GM19395 (cell line): ENCODE measurements around the gene CD40.
"Not testable (repeated sequence)": the region's sequence is repeated elsewhere in the genome, so short reads cannot be mapped to it uniquely, and the experiment has no call there.

Experiments used
- ATAC-seq: cut with Tn5 transposase; IDR thresholded peaks from one replicate; pipeline ENCODE4 v1.9.1; 2021; ENCODE audit warnings: mild to moderate bottlenecking, moderate library complexity; ENCODE audit not compliant: unreplicated experiment

The CD40 gene

DNA sequence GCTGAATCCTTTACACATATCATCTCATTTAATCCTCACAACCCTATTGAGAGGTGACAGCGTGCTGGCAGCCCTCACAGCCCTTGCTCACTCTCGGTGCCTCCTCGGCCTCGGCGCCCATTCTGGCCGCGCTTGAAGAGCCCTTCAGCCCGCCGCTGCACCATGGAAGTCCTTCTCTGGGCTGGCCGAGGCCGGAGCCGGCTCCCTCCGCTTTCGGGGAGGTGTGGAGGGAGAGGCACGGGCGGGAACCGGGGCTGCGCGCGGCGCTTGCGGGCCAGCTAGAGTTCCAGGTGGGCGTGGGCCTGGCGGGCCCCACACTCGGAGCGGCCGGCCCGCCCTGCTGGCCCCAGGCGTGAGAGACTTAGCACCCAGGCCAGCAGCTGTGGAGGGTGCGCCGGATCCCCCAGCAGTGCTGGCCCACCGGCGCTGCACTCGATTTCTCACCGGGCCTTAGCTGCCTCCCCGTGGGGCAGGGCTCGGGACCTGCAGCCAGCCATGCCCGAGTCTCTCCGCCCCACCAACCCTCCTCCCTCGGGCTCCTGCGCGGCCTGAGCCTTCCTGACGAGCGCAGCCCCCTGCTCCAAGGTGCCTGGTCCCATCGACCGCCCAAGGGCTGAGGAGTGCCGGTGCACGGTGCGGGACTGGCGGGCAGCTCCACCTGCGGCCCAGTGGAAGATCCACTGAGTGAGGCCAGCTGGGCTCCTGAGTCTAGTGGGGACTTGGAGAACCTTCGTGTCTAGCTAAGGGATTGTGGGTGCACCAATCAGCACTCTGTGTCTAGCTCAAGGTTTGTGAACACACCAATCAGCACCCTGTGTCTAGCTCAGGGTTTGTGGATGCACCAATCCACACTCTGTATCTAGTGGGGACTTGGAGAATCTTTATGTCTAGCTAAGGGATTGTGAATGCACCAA is 26.2 kb upstream of the CD40 start:
- not testable (repeated sequence) for ATAC-seq

DNA sequence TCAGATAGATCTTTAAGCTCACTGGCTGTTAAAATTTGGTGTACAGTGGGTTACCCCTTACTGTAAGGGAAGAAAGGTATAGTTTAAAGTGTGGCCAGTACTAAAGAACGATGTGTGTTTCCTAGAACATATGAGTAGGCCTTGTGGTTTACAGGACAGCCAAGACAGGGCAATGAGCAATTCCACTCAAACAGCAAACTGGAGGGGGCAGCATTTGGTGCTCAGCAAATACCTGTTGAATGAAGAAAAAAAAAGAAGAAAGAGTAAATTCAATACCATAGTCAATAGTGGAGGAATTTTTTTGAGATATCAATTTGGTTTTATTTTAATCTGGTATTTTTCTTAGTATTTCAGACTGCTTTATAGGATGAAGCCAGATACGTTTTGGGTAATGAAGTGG is 24.6 kb upstream of the CD40 start:
- no peak for ATAC-seq

DNA sequence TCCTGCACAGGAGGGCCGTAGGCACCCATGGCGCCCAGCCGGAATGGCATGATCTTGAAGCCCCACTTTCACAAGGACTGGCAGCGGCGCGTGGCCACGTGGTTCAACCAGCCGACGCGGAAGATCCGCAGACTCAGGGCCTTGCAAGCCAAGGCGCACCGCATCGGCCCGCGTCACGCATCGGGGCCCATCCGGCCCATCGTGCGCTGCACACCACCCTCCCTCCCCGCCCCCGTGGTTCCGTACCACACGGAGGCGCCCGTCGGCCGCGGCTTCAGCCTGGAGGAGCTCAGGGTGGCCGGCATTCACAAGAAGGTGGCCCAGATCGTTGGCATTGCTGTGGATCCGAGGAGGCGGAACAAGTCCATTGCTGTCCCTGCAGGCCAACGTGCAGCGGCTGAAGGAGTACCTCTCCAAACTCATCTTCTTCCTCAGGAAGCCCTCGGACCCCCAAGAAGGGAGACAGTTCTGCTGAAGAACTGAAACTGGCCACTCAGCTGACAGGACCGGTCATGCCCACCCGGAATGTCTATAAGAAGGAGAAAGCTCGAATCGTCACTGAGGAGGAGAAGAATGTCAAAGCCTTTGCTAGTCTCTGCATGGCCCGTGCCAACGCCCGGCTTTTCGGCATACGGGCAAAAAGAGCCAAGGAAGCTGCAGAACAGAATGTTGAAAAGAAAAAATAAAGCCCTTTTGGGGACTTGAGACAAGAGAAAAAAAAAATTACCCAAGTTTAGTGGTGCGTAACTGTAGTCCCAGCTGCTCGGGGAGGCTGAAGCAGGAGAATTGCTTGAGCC is 18.4 kb upstream of the CD40 start:
- ATAC-seq = no peak

DNA sequence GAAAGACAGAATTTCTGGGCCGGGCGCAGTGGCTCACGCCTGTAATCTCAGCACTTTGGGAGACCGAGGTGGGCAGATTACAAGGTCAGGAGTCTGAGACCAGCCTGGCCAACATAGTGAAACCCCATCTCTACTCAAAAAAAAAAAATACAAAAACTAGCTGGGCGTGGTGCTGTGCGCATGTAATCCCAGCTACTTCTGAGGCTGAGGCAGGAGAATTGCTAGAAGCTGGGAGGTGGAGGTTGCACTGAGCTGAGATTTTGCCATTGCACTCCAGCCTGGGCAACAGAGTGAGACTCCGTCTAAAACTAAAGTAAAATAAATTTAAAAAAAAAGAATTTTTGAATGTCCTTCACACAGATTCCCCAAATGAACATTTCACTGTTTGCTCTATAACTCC is 17.7 kb upstream of the CD40 start:
- not testable (repeated sequence) for ATAC-seq

DNA sequence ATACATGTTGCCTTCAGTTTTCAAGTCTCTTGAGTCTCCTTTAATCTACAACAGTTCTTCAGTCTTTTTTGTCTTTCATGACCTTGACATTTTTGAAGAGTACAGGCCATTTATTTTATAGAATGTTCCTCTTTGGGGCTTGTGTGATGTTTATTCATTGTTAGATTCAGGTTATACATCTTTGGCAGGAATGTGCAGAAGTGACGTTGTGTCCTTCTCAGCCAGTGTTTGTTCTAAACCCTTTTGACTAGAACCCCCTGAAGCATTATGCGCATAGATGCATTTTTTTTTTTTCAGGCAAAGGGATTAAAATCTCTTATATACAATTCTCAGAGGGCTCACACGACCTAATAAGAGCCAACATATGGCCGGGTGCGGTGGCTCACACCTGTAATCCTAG is 17.1 kb upstream of the CD40 start:
- ATAC-seq = no peak

DNA sequence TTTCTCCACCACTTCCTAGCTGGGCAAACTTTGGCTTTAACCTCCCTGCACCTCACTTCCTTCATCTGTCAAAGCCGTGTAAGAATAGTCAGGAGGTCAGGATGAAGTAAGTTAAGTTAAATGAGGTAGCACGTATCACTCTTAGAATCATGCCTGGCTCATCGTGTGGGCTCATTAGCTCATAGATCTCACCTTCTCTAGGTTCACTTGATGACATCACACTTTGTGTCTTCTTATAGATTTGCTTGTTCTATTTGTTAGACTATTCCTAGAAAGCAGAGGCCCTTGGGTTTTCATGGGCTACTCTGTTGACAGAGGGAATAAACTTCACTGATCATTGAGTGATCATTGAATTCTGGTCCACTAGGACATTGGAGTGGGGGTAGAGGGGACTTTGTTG is 16.2 kb upstream of the CD40 start:
- no peak for ATAC-seq

DNA sequence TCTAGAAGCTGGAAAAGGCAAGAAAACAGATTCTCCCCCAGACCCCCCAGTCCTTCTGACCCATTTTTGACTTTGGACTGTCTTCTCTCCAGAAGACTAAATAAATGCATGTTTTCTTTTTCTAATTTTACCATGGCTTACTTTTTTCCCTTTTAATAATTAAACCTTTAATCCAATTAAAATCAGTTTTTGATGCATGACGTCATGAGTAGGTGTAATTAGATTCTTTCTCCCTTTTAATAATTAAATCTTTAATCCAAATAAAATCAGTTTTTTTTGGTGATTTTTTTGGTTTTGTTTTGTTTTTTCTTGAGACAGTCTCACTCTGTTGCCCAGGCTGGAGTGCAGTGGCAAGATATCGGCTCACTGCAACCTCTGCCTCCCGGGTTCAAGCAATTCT is 15.2 kb upstream of the CD40 start:
- no peak for ATAC-seq

DNA sequence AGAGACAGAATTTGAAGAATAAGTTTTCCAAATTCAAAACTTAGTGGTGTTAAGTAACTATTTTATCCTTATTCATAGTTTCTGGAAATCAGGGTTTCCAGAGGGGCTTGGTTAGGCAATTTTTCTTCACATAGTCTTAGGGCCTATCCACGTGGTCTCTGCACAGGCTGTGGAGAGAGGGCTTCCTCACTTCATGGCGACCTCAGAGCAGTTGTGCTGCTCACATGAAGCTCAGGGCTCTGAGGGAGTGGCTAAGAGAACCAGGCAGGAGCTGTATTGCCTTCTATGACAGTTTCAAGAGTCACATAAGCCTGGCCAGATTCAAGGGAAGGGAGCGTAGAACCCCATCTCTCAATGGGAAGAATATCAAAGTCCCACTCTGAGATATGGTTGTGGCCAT is 13.9 kb upstream of the CD40 start:
- no peak for ATAC-seq

DNA sequence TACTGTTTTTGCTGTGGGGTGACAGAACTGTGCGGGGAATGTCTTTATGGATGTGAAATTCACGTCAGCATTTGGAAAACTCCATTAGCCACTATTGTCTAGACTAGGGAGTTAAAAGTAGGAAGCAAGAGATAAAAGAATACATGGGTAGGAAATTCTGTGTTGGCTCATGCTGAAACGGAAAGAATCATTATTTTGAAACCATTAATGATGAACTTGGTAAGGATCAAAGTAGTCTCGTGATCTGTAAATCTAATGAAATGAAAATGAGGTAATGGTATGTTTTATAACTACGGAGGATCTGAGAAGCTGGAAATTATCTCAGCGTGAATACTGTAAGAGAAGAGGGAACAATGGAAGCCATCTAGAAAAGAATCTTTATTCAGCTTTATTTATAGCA is 11.1 kb upstream of the CD40 start:
- no peak for ATAC-seq

DNA sequence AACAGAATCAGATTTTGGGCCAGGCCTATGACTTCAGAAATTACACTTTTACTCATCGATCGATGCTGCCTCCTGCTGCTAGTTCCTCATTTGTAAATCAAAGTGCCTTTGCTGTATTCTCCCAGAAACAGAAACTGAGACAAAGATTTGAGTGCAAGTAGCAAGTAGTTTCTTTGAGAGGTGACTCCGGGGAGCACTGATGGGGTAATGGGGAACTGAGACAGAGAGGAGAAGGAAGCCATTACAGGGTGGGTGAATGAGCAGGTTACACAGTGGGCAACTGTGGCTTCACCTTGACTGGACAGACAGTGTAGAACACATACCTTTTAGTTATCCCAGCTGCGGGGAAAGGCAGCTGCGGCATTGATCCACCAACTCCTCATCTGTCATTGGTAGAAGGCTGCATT is 9.7 kb upstream of the CD40 start:
- peak; percentile 84 for ATAC-seq

DNA sequence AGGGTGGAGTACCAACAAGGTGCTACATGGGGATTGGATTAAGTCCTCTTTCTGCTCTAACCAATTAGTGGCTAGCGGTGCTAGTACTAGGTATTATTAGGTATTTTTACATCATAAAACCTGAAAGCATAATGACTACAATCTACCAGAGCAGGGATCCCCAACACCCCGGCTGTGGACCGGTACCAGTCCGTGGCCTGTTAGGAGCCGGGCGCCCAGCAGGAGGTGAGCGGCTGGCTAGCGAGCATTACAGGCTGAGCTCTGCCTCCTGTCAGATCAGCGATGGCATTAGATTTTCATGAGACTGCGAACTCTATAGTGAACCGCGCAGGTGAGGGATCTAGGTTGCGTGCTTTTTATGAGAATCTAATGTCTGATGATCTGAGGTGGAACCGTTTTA is 9.1 kb upstream of the CD40 start:
- ATAC-seq = no peak

DNA sequence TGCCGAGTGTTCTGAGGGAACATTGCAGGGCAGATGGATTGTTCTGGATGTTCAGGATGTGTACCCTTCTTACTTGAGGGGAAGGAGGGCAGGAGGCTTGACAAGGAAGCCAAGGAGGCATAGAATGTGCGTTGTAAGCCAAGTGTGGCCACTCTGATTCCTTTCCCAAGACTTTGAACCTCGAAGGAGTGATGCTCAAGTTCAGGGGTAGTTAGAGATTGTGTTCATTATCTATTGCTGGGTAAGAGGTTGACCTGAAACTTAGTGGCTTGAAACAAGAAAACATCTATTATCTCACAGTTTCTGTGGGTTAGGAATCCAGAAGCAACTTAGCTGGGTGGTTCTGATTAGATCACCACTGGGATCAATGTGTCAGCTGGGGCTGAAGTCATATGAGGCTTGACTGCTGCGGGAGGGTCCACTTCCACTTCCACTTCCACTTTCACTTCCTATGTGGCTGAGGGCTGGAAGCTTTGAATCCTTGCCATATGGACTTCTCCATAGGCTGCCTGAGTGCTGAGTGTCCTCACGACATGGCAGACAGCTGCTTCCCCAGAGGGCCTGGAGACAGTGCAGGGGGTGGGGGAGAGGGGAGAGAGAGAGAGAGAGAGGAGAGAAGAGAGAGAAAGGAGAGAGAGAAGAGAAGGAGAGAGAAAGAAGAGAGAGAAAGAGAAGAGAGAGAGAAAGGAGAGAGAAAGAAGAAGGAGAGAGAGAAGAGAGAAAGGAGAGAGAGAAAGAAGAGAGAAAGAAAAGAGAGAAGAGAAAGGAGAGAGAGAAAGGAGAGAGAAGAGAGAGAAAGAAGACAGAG is 6.9 kb upstream of the CD40 start:
- ATAC-seq = peak; percentile 69

DNA sequence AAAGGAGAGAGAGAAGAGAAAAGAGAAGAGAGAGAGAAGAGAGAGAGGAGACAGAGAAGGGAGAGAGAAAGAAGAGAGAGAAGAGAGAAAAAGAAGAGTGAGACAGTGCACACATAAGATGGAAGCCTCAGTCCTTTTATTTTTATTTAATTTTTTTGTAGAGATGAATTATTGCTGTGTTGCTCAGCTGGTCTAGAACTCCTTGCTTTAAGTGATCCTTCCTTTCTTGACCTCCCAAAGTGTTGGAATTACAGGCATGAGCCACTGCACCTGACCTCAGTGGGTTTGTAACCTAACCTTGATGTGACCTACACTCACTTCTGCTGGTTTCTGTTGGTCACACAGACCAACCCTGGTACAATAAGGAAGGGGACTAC is 6.3 kb upstream of the CD40 start:
- ATAC-seq = no peak

DNA sequence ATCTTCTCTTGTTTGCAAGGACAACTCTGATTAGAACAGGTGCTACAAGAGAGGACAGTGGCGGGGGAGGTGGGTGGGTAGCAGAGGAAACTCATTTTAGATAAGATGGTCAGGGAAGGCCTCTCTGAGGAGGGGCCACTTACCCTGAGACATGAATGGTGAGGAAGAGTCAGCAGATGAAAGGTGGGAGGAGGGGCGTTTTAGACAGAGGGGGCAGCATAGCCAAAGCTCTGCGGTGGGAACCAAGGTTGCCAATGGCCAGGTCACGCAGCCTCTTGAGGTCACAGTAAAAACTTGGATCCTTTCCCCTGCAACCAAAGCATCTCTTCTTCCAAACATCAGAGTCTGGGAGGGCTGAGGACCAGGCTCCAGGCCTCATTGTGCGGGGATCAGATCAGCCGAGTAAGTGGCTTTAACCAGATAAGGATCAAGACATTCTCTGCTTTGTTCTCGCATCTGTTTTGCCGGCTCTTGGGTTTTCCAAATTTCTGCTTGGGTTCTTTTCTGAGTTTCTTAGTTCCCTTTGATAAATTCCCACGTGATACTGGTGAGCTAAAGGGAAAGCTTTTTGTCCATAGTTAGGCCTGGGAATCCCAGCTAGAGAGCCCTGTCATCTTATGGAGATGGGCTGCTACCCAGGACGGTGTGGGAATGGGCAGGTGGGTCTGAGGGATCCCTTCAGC is 5.5 kb upstream of the CD40 start:
- ATAC-seq = no peak

DNA sequence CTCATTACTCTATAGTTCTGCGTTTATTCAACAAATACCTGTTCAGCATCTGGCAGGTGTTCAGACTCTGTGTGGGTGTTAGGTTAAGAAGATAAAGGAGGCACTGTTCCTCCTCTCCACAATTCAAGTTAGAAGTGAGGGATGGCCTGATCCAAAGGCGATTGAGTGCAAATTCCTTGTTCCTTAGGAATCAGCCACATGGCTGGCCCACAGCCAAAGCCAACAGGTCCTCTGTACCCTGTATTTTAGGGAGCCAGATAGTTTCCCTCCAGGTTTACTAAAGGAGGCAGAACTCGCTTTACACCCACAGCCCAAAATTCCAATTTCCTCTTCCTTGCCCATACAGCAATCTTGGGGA is 5.0 kb upstream of the CD40 start:
- ATAC-seq = no peak

DNA sequence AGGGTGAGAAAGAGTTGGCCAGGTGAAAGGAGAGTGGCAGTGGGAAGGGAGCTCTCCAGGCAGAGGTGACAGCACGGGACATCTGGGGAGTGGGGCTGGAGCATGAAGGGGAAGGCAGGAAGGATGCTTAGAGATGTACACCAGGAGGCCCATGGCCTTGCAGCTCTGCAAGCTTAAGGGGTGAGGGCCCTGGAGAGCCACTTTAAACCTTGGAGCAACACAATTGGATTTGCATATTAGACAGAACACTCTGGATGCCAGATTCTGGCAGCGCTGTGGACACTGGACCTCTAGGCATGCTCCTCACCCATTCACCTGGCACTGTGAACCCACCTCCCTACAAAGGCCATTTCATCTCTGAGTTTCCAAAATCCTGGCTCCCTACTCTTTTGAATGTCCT is 3.7 kb upstream of the CD40 start:
- no peak for ATAC-seq

DNA sequence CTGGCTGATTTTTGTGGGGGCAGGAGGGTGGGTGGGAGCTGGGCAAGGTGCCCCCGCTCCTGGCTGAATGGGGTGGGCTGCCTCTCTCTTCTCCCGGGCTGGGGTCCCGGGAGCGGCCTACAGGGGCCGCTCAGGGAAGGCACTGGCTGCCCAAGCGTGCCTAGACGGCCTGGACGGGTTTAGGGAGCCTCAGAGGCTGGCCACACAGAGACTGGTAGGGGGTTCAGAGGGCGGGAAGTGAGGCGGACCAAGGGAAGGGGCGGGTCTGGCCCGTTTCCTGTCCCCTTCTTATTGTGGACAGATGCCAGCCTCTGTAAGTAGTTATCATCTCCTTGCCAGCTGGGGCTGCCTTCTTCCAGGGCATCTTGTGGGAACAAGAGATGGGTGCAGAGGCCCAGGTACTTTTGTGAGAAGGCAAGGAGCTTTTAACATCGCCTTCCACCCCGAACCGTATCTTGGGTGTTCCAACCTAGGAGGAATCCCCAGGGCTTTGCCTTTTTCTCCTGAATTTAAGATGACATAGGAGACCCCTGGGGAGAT is 437 bp downstream of the CD40 start:
- peak; percentile 55 for ATAC-seq

DNA sequence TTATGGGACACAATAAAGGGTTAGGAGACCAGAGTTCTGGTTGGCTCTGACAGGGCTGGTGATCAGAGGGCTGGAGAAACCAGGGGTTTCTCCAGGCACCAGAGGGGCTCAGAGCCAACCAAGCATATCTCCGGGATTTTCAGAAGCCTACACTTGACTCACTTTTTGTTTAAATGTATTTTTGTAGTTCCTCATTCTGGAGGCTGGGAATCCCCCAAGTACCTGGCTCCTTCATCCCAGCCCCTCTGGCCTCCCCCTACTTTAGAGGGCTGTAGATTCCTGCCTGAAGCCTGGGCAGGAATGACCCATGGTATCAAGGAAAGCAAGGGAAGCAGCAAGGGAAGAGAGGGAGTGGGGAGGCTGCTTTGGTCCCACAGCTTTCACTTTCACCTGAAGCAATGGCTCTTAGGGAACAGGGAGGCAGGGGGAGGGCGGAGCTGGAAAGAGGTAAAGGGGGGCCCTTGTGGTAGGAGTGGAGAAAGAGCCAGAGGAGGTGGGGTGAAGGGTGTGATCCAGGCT is 973 bp downstream of the CD40 start:
- ATAC-seq = peak; percentile 40

DNA sequence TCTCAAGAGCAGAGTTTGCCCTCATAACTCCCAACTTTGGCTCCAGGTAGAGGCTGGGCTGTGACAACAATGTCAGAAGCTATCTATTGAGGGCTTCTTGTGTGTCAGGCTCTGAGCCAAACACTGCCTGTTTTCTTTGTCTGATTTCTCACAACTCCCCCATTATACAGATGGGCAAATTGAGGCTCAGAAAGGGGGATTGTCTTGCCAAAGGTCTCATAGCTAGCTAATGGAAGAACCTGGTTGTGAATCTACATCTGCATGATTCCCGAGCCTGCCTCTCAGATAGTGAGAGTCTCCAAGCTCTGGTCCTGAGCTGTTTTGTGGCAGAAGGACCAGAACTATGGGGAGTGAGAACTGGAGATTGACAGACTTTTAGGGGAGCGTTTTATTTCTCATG is 1.4 kb downstream of the CD40 start:
- no peak for ATAC-seq

DNA sequence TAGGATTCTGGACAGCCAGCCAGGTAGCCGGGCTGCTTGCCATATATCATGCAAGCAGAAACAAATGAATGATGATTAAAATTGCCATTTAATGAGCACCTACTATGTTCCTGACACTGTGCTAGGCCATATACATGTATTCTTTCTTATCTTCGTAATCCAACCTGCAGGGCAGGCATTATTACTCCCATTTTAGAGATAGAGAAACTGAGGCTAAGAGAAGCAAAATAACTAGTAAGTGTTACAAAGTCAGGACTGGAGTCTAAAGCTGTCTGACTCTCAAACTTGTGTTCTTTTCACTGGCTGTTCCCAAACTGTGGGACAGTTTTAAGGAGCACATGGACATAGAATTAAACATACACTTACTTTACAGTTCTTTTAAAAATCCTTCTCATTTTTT is 2.0 kb downstream of the CD40 start:
- ATAC-seq = no peak
